ENCODE results near the gene OR6B2. TPM values are rescaled to one million over a fixed set of nuclear protein-coding genes. Genes with fewer than 3 reads are reported as not detected.

Gene OR6B2
- polyA plus RNA-seq, 1 donor from 2014 or later = not detected

DNA sequence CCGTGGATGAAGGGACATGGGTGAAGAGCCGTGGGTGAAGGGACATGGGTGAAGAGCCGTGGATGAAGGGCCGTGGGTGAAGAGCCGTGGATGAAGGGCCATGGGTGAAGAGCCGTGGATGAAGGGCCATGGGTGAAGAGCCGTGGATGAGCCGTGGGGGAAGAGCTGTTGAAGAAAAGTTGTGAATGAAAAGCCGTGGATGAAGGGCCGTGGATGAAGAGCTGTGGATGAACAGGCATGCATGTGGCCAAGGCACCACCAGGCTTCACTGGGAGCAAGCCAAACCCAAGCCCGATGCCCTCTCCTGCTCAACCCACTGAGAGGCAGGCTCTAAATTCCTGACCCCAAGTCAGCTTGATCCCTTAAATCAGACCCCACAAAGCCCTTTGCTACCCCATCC, 12.5 kb upstream of the OR6B2 start:
- H3K9me2 ChIP-seq (ENCODE audit: insufficient read depth, low read length) = no peaks in the 10 kb centered on the region
- H3K4me2 ChIP-seq (ENCODE audit: low read length) = no peak overlapping the region
- H2AFZ ChIP-seq (ENCODE audit: low read depth, low read length) = no peak overlapping the region
- H3K79me2 ChIP-seq (replicated peaks; ENCODE audit: insufficient read depth, low read length) = no peaks in the 10 kb centered on the region
- H3K4me3 ChIP-seq (ENCODE audit: low read length) = no peak overlapping the region
- no peaks in the 10 kb centered on the region for H3K36me3 ChIP-seq (ENCODE audit: insufficient read depth, low read length)
- H3F3A ChIP-seq (ENCODE audit: insufficient read depth, low read length, poor library complexity, severe bottlenecking) = no peaks in the 10 kb centered on the region
- no peaks in the 10 kb centered on the region for H3K27me3 ChIP-seq (ENCODE audit: insufficient read depth, low read depth, low read length)
- H3K9me3 ChIP-seq (ENCODE audit: low read length) = no peaks in the 10 kb centered on the region
- H3K27ac ChIP-seq (ENCODE audit: low read length) = no peak overlapping the region
- no peak overlapping the region for H3K9ac ChIP-seq (ENCODE audit: low read length)
- no peaks in the 10 kb centered on the region for H4K20me1 ChIP-seq (ENCODE audit: insufficient read depth)
- no peak for TF ChIP-seq EP300 (conservative IDR thresholded peaks at IDR 0.05; ENCODE audit: poor library complexity, severe bottlenecking)
- TF ChIP-seq, protein P1, sequence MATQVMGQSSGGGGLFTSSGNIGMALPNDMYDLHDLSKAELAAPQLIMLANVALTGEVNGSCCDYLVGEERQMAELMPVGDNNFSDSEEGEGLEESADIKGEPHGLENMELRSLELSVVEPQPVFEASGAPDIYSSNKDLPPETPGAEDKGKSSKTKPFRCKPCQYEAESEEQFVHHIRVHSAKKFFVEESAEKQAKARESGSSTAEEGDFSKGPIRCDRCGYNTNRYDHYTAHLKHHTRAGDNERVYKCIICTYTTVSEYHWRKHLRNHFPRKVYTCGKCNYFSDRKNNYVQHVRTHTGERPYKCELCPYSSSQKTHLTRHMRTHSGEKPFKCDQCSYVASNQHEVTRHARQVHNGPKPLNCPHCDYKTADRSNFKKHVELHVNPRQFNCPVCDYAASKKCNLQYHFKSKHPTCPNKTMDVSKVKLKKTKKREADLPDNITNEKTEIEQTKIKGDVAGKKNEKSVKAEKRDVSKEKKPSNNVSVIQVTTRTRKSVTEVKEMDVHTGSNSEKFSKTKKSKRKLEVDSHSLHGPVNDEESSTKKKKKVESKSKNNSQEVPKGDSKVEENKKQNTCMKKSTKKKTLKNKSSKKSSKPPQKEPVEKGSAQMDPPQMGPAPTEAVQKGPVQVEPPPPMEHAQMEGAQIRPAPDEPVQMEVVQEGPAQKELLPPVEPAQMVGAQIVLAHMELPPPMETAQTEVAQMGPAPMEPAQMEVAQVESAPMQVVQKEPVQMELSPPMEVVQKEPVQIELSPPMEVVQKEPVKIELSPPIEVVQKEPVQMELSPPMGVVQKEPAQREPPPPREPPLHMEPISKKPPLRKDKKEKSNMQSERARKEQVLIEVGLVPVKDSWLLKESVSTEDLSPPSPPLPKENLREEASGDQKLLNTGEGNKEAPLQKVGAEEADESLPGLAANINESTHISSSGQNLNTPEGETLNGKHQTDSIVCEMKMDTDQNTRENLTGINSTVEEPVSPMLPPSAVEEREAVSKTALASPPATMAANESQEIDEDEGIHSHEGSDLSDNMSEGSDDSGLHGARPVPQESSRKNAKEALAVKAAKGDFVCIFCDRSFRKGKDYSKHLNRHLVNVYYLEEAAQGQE (IDR thresholded peaks at IDR 0.05; ENCODE audit: borderline replicate concordance) = no peak

DNA sequence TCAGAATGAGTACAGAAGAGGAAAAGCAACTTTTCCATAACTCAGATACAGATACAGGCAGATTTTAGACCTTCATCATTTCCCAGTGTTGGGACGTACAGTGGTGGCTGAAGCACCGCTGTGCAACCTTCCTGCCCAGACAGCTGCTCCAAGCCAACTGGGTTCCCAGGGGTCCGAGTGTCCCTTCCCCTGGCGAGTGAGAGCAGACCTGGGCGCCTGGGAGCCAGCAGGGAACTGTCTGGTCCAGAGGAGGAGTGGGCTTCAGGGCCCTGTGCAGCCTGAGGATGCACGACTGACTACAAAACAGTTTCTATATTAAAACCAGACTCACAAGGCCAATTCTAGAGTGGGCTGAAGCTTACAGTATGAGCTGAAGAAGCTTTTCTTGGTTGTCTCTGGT, 11.1 kb upstream of the OR6B2 start:
- Histone ChIP-seq H4K20me1 (ENCODE audit: insufficient read depth) (no peaks in the 10 kb centered on the region), H3K79me2 (replicated peaks; ENCODE audit: insufficient read depth, low read length) (no peaks in the 10 kb centered on the region), H2AFZ (ENCODE audit: low read depth, low read length) (no peak overlapping the region), H3K9me2 (ENCODE audit: insufficient read depth, low read length) (no peaks in the 10 kb centered on the region), H3K4me3 (ENCODE audit: low read length) (no peak overlapping the region), H3K9me3 (ENCODE audit: low read length) (no peaks in the 10 kb centered on the region), H3F3A (ENCODE audit: insufficient read depth, low read length, poor library complexity, severe bottlenecking) (no peaks in the 10 kb centered on the region), H3K36me3 (ENCODE audit: insufficient read depth, low read length) (no peaks in the 10 kb centered on the region), H3K27ac (ENCODE audit: low read length) (no peak overlapping the region), H3K4me2 (ENCODE audit: low read length) (no peak overlapping the region), H3K9ac (ENCODE audit: low read length) (no peak overlapping the region), H3K27me3 (ENCODE audit: insufficient read depth, low read depth, low read length) (no peaks in the 10 kb centered on the region)
- TF ChIP-seq MXI1 (conservative IDR thresholded peaks at IDR 0.05; ENCODE audit: poor library complexity, severe bottlenecking) = no peak
- no peak for TF ChIP-seq EZH2 (IDR thresholded peaks at IDR 0.05; ENCODE audit: borderline replicate concordance, insufficient read depth, low read length, poor library complexity, severe bottlenecking)
- no peak for TF ChIP-seq SMC3 (conservative IDR thresholded peaks at IDR 0.05; ENCODE audit: poor library complexity)
- TF ChIP-seq POLR2AphosphoS5 (IDR thresholded peaks at IDR 0.05) = no peak
- TF ChIP-seq EP300 (conservative IDR thresholded peaks at IDR 0.05; ENCODE audit: poor library complexity, severe bottlenecking) = no peak
- TF ChIP-seq, protein P2, sequence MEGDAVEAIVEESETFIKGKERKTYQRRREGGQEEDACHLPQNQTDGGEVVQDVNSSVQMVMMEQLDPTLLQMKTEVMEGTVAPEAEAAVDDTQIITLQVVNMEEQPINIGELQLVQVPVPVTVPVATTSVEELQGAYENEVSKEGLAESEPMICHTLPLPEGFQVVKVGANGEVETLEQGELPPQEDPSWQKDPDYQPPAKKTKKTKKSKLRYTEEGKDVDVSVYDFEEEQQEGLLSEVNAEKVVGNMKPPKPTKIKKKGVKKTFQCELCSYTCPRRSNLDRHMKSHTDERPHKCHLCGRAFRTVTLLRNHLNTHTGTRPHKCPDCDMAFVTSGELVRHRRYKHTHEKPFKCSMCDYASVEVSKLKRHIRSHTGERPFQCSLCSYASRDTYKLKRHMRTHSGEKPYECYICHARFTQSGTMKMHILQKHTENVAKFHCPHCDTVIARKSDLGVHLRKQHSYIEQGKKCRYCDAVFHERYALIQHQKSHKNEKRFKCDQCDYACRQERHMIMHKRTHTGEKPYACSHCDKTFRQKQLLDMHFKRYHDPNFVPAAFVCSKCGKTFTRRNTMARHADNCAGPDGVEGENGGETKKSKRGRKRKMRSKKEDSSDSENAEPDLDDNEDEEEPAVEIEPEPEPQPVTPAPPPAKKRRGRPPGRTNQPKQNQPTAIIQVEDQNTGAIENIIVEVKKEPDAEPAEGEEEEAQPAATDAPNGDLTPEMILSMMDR (IDR thresholded peaks at IDR 0.05; ENCODE audit: poor library complexity, severe bottlenecking) = no peak
- no peak for TF ChIP-seq RAD21 (conservative IDR thresholded peaks at IDR 0.05)

DNA sequence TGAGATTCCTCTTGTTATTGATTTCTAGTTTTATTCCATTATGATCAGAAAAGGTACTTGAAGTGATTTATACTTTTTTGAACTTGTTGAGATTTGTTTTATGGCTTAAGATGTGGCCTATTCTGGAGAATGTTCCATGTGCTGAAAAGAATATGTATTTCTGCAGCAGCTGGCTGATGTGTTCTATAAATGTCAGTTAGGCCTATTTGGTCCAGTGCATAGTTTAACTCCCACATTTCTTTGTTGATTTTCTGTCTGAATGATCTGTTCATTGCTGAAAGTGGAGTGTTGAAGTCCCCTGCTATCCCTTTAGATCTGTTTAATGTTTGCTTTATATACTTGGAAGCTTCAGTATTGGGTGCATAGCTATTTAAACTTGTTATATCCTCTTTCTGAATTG, 7.1 kb upstream of the OR6B2 start:
- H4K20me1 ChIP-seq (ENCODE audit: insufficient read depth) = no peaks in the 10 kb centered on the region
- no peaks in the 10 kb centered on the region for H3K36me3 ChIP-seq (ENCODE audit: insufficient read depth, low read length)
- no peak overlapping the region for H2AFZ ChIP-seq (ENCODE audit: low read depth, low read length)
- no peak overlapping the region for H3K4me3 ChIP-seq (ENCODE audit: low read length)
- no peak overlapping the region for H3K27ac ChIP-seq (ENCODE audit: low read length)
- H3F3A ChIP-seq (ENCODE audit: insufficient read depth, low read length, poor library complexity, severe bottlenecking) = no peaks in the 10 kb centered on the region
- H3K79me2 ChIP-seq (replicated peaks; ENCODE audit: insufficient read depth, low read length) = no peaks in the 10 kb centered on the region
- no peaks in the 10 kb centered on the region for H3K9me3 ChIP-seq (ENCODE audit: low read length)
- H3K4me2 ChIP-seq (ENCODE audit: low read length) = no peak overlapping the region
- H3K9ac ChIP-seq (ENCODE audit: low read length) = no peak overlapping the region
- peaks cover 14% of the 10 kb centered on the region for H3K27me3 ChIP-seq (ENCODE audit: insufficient read depth, low read depth, low read length)
- H3K9me2 ChIP-seq (ENCODE audit: insufficient read depth, low read length) = no peaks in the 10 kb centered on the region
- TF ChIP-seq EZH2 (IDR thresholded peaks at IDR 0.05; ENCODE audit: borderline replicate concordance, insufficient read depth, low read length, poor library complexity, severe bottlenecking) = no peak
- TF ChIP-seq SMC3 (conservative IDR thresholded peaks at IDR 0.05; ENCODE audit: poor library complexity) = no peak
- TF ChIP-seq, protein P1 (IDR thresholded peaks at IDR 0.05; ENCODE audit: borderline replicate concordance) = no peak
- no peak for TF ChIP-seq RAD21 (conservative IDR thresholded peaks at IDR 0.05)
- no peak for TF ChIP-seq TAF1 (IDR thresholded peaks at IDR 0.05; ENCODE audit: low read depth)
- no peak for TF ChIP-seq POLR2AphosphoS5 (IDR thresholded peaks at IDR 0.05)
- TF ChIP-seq, protein P2 (IDR thresholded peaks at IDR 0.05; ENCODE audit: poor library complexity, severe bottlenecking) = no peak
- TF ChIP-seq MXI1 (conservative IDR thresholded peaks at IDR 0.05; ENCODE audit: poor library complexity, severe bottlenecking) = no peak
- no peak for TF ChIP-seq EP300 (conservative IDR thresholded peaks at IDR 0.05; ENCODE audit: poor library complexity, severe bottlenecking)

All from neural cell (in vitro differentiated cells).